Lung (tissue), 12 donors: Measurements from ENCODE around the gene SSR3. TPM values are rescaled to one million over a fixed set of nuclear protein-coding genes. Genes with fewer than 3 reads are reported as not detected.

Source experiments
- ATAC-seq: fragments of 200-7000 bp; cut with Tn5 transposase; one replicate; pipeline ENCODE4 v1.9.1; 2020; ENCODE audit warnings: moderate number of reproducible peaks; ENCODE audit not compliant: insufficient read depth, low FRiP score
- DNase-seq, 3 donors: peaks; one replicate each; pipeline ENCODE4 v3.0.0-alpha.2; 2013 to 2017
- H3K27ac ChIP-seq, 2 donors: one replicate each; pipeline ENCODE4 v1.5.1; 2013; ENCODE audit warnings: mild to moderate bottlenecking in 2 of 2, moderate library complexity in 2 of 2, control low read depth in 1 of 2, inconsistent platforms in 1 of 2, low read depth in 1 of 2, low read length in 1 of 2
- H3K27me3 ChIP-seq, 3 donors: one replicate each; pipeline ENCODE4 v1.5.1; 2013; ENCODE audit warnings: low read length in 2 of 3; ENCODE audit not compliant: control insufficient read depth in 3 of 3, insufficient read depth in 3 of 3
- H3K36me3 ChIP-seq, 4 donors: one replicate each; pipeline ENCODE4 v1.5.1; 2013; ENCODE audit warnings: low read length in 4 of 4, mild to moderate bottlenecking in 1 of 4, moderate library complexity in 1 of 4; ENCODE audit not compliant: control insufficient read depth in 4 of 4, insufficient read depth in 4 of 4
- H3K4me1 ChIP-seq, 5 donors: one replicate each; pipeline ENCODE4 v1.5.1; 2013; ENCODE audit warnings: low read length in 5 of 5, mild to moderate bottlenecking in 2 of 5, moderate library complexity in 1 of 5; ENCODE audit not compliant: control insufficient read depth in 5 of 5, insufficient read depth in 5 of 5
- H3K4me3 ChIP-seq: one replicate; pipeline ENCODE4 v1.5.1; 2013; ENCODE audit warnings: mild to moderate bottlenecking, control low read depth, moderate library complexity
- H3K9ac ChIP-seq, 2 donors: one replicate each; pipeline ENCODE4 v1.5.1; 2013; ENCODE audit warnings: low read length in 2 of 2, control low read depth in 1 of 2; ENCODE audit not compliant: insufficient read depth in 1 of 2
- H3K9me3 ChIP-seq, 4 donors: one replicate each; pipeline ENCODE4 v1.5.1; 2013; ENCODE audit warnings: low read length in 3 of 4, mild to moderate bottlenecking in 1 of 4, moderate library complexity in 1 of 4; ENCODE audit not compliant: control insufficient read depth in 4 of 4, insufficient read depth in 3 of 4
- CTCF ChIP-seq: IDR thresholded peaks from 2 replicates; pipeline ENCODE4 v1.5.1; 2012; ENCODE audit warnings: mild to moderate bottlenecking; ENCODE audit errors: control extremely low read depth, extremely low read depth
- WGBS, 2 donors: extraction: QIAGEN DNeasy Blood & Tissue Kit; methylation state at CpG; one replicate each; pipeline ENCODE4 v1.1.7; 2013; 5-methylcytosine and 5-hydroxymethylcytosine counted together
- polyA plus RNA-seq, 2 donors: library from polyadenylated mRNA; stranded (reverse); fragments of 200-250 nt; gene quantifications; one replicate each; pipeline ENCODE4 v1.2.1, GENCODE V29; 2013
- total RNA-seq, 2 donors: library from RNA; depleted of rRNA in 1 of 2; stranded (reverse); fragments of >200 nt in 1 of 2; gene quantifications; one replicate each; pipeline ENCODE4 v1.2.1, GENCODE V29; 2014 to 2021
- donor health status: control.
- donor health status: control.
- donor health status: Bipolar disorder and iron deficiency.
- donor health status: healthy.
- donor health status: DM: yes; HTN: yes; CAD: no.

SSR3 gene
- total and polyA plus RNA-seq, 4 donors = 83.7 to 209 (median 188) TPM

GRCh38 chr3:156599089-156599874, 44.4 kb upstream of the SSR3 start:
- Histone ChIP-seq H3K4me3 (no peak overlapping the region), H3K4me1 (peaks cover 0 to 3% (median 0%) of the 10 kb centered on the region in 5 donors), H3K27ac (no peak overlapping the region), H3K9ac (no peak overlapping the region), H3K9me3 (no peaks in the 10 kb centered on the region), H3K36me3 (no peaks in the 10 kb centered on the region), H3K27me3 (no peaks in the 10 kb centered on the region)
- no peak for DNase-seq
- WGBS, 2 donors = 82 to 83% methylated on average over 9 of the region's 9 CpGs
- TF ChIP-seq CTCF = no peak
- ATAC-seq = no peak

GRCh38 chr3:156598413-156598812, 43.5 kb upstream of the SSR3 start:
- Histone ChIP-seq H3K27me3 (no peaks in the 10 kb centered on the region), H3K9ac (no peak overlapping the region), H3K27ac (no peak overlapping the region), H3K9me3 (no peaks in the 10 kb centered on the region), H3K36me3 (no peaks in the 10 kb centered on the region), H3K4me3 (no peak overlapping the region), H3K4me1 (peaks cover 0 to 12% (median 0%) of the 10 kb centered on the region in 5 donors)
- no peak for ATAC-seq
- WGBS, 2 donors = 91% methylated on average over 6 of the region's 6 CpGs
- no peak for TF ChIP-seq CTCF
- no peak for DNase-seq

- no peak for ATAC-seq
- H3K9ac ChIP-seq = no peak overlapping the region
These were observed 39.3 kb upstream of the SSR3 start for GRCh38 chr3:156594219-156594683.

More at GRCh38 chr3:156594219-156594683, 39.3 kb upstream of the SSR3 start:
- WGBS, 2 donors = 46 to 50% methylated on average over 7 of the region's 7 CpGs
- Histone ChIP-seq H3K36me3 (no peaks in the 10 kb centered on the region), H3K9me3 (no peaks in the 10 kb centered on the region), H3K4me3 (no peak overlapping the region), H3K27ac (no peak overlapping the region), H3K4me1 (peaks cover 0 to 14% (median 0%) of the 10 kb centered on the region in 5 donors), H3K27me3 (no peaks in the 10 kb centered on the region)
- TF ChIP-seq CTCF = no peak
- DNase-seq = peak in 2 of 3 donors; percentile 31 to 39
